Upper lobe of left lung (tissue), 6 donors: Measurements from ENCODE around the gene ATOH8. TPM values are rescaled to one million over a fixed set of nuclear protein-coding genes. Genes with fewer than 3 reads are reported as not detected.

Source experiments
- ATAC-seq, 2 donors: fragments of 200-7000 bp; cut with Tn5 transposase; one replicate each; pipeline ENCODE4 v1.9.1; 2022; ENCODE audit warnings: mild to moderate bottlenecking in 2 of 2, moderate library complexity in 2 of 2; ENCODE audit not compliant: low FRiP score in 2 of 2
- DNase-seq, 2 donors: peaks; one replicate each; pipeline ENCODE4 v3.0.0-alpha.2; 2019 to 2020
- H3K27ac ChIP-seq, 4 donors: fragments of 200-600 bp; sonication (generic); one replicate each; pipeline ENCODE4 v1.5.1; 2016 to 2019
- H3K27me3 ChIP-seq, 4 donors: fragments of 200-600 bp; sonication (generic); one replicate each; pipeline ENCODE4 v1.5.1; 2017 to 2019
- H3K36me3 ChIP-seq, 4 donors: fragments of 200-600 bp; sonication (generic); one replicate each; pipeline ENCODE4 v1.5.1; 2016 to 2019
- H3K4me1 ChIP-seq, 4 donors: fragments of 200-600 bp; sonication (generic); one replicate each; pipeline ENCODE4 v1.5.1; 2018 to 2019
- H3K4me3 ChIP-seq, 4 donors: fragments of 200-600 bp; sonication (generic); one replicate each; pipeline ENCODE4 v1.5.1; 2017 to 2019; ENCODE audit warnings: mild to moderate bottlenecking in 2 of 4, moderate library complexity in 1 of 4
- H3K9me3 ChIP-seq, 4 donors: fragments of 200-600 bp; sonication (generic); one replicate each; pipeline ENCODE4 v1.5.1; 2018 to 2019
- CTCF ChIP-seq, 6 experiments: fragments of 450-650 bp in 4 of 6; fragments of 200-600 bp in 2 of 6; sonication (generic) in 2 of 6; IDR thresholded peaks; one replicate each; pipeline ENCODE4 v1.5.1; 2016 to 2019; ENCODE audit warnings: antibody characterized with exemption in 6 of 6
- EP300 ChIP-seq, 4 donors: sonication (generic); formaldehyde crosslinking; IDR thresholded peaks; one replicate each; pipeline ENCODE4 v1.5.1; 2017; ENCODE audit warnings: antibody characterized with exemption in 4 of 4, control low read depth in 2 of 4
- POLR2A ChIP-seq, 4 donors: fragments of 450-650 bp; IDR thresholded peaks; one replicate each; pipeline ENCODE4 v1.5.1; 2016 to 2017; ENCODE audit warnings: antibody characterized with exemption in 4 of 4, mild to moderate bottlenecking in 2 of 4
- POLR2AphosphoS5 ChIP-seq, 2 donors: sonication (generic); formaldehyde crosslinking; IDR thresholded peaks; one replicate each; pipeline ENCODE4 v1.5.1; 2017; ENCODE audit warnings: antibody characterized with exemption in 2 of 2
- WGBS, 2 donors: methylation state at CpG; one replicate each; pipeline ENCODE4 v1.1.5; 2017 to 2018; 5-methylcytosine and 5-hydroxymethylcytosine counted together
- total RNA-seq, 6 donors: library from RNA; depleted of rRNA in 4 of 6; stranded (reverse); fragments of >200 nt in 4 of 6; gene quantifications; one replicate each; pipeline versions ENCODE4 v1.1.0 to v1.2.1, GENCODE V29; 2016 to 2021
- donor health status: DM: no; HTN: no; CAD: no; lungs with moderate emphysema.
- donor health status: DM: no; HTN: yes; CAD: no; lungs with severe emphysema.

Gene ATOH8
- total RNA-seq, 6 donors from 2014 or later: 60.2 to 121 (median 85.1) TPM

DNA sequence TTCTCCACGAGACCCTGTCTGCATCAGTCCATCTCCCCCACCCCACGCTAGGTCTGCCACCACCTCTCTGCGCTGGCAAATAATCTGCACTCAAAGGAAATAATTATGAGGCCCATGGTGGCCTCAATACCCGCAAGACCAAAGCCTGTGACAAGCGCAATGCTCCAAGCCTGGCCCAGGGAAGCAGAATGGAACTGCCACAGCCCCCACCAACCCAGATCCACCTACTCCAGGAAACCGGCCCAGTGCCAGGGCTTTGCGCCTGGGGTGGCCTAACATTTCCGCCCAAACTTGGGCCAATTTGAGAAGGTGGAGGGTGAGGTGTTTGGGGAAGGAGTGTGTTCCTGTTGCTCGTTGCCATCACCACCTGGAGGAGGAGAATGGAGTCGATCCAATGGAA is 26.0 kb upstream of the ATOH8 start:
- Histone ChIP-seq H3K4me3 (no peak overlapping the region), H3K27me3 (no peaks in the 10 kb centered on the region), H3K27ac (peak overlapping the region in 3 of 4 donors; percentile 68 to 80 (median 74)), H3K36me3 (no peaks in the 10 kb centered on the region), H3K9me3 (no peaks in the 10 kb centered on the region), H3K4me1 (peaks cover 22 to 40% (median 34%) of the 10 kb centered on the region in 4 donors)
- WGBS, 2 donors: 53 to 75% methylated on average over 8 to 10 of the region's 10 CpGs
- peak; percentile 22 for TF ChIP-seq POLR2AphosphoS5 (IDR thresholded peaks at IDR 0.05)
- TF ChIP-seq EP300 (IDR thresholded peaks at IDR 0.05): no peak
- ATAC-seq (peak in 1 of 2 donors; percentile 76), DNase-seq (peak in 1 of 2 donors; percentile 57)

DNA sequence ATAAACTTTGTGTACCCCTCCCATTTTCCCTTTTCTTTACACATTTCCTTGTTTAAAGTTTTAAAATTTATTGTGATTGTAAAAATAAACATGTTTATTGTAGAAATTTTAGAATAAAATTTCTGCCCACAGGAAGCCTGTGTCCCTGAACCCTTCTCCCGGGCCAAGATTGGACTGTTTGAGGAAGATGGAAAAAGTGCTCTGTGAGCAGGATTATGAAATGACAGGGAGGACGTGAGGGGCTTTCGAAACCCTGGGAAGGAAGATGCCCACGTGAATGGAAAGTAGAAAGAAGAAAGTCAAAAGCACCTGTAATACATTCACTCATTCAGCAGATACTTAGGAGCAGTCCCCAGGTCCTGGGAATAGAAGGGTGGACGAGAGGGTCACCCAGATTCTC is 25.4 kb upstream of the ATOH8 start:
- H3K27me3 ChIP-seq: no peaks in the 10 kb centered on the region
- no peaks in the 10 kb centered on the region for H3K36me3 ChIP-seq
- H3K27ac ChIP-seq: peak overlapping the region; percentile 36 to 80 (median 71)
- H3K4me3 ChIP-seq: peak overlapping the region in 2 of 4 donors; percentile 2 to 6
- no peak for TF ChIP-seq POLR2A (IDR thresholded peaks at IDR 0.05)
- no peak for ATAC-seq
- 35 to 44% methylated on average over 5 of the region's 5 CpGs for WGBS, 2 donors
- peaks cover 22 to 40% (median 34%) of the 10 kb centered on the region in 4 donors for H3K4me1 ChIP-seq
- H3K9me3 ChIP-seq: no peaks in the 10 kb centered on the region
- no peak for DNase-seq

DNA sequence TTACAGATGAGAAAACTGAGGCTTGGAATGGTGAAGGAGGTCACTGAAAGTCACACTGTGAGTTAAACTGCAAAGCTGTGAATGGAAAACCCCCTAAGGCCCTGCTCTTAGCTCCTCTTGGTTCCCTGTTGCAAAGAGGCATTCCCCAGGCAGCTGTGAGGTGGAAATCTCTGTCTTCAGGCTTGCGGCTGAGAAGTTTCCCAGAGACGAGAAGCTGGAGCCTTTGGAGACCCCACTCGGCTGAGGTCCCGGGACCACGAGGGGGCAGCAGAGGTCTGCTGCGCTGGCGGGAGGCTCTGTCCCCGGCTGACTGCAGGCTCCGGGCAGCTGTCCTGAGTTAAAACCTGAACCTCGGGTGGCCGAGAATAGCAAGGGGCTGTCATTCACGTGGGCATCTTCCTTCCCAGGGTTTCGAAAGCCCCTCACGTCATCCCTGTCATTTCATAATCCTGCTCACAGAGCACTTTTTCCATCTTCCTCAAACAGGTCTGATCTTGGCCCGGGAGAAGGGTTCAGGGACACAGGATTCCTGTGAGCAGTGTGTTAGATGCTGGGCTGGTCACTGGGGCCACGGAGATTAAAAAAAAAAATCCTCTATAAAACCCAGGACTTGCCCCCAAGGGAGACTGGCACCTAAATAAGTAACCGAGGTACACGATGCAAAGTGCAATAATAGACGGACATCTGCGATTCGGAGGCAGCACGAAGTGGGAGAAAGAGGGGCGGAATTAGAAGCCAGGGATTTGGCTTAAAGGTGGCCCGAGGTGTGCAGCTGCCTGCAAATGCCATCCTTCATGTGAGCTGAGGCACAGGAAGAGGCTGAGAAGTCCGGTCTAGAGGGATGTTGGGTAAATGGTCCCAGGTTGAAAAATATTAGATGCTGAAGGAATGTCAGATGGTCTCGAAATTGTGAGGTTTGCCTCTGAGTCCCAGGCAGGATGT is 24.6 kb upstream of the ATOH8 start:
- ATAC-seq: peak; percentile 94 to 97
- H3K27ac ChIP-seq: peak overlapping the region; percentile 36 to 80 (median 71)

DNA sequence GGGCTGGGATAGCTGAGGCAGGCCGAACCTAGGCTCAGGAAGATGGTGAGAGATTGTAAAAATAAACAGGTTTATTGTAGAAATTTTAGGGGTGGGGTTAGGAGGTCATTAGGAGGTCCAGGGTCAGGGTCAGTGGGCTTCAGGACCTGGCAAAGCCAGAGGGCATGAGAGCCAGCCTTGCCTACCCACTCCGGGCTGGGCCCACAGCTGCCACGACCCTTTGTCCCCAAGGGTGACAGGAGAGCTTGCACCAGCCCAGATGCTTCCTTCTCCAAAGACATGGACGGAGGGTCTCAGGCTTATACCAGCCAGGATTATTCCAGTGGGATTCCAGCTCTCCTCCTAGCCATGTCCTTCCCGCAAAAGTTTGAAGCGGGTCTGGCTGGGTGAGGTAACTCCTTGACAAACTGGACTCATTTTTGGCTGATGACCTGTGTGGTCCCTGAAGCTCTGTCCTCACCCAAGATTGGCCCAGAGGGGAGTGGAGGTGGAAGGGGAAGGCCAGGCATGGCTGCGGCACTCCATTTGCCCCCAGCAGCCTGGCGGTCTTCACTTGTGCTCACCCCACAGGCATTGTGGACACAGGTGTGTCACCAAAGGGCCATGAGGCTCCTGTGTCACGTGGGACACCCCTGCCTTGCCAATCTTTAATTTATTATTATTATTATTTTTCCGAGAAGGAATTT is 23.8 kb upstream of the ATOH8 start:
- no peaks in the 10 kb centered on the region for H3K36me3 ChIP-seq
- H3K4me1 ChIP-seq: peaks cover 22 to 31% (median 25%) of the 10 kb centered on the region in 4 donors
- no peak overlapping the region for H3K4me3 ChIP-seq
- H3K27ac ChIP-seq: peak overlapping the region in 2 of 4 donors; percentile 68 to 74
- 84 to 85% methylated on average over 7 to 10 of the region's 10 CpGs for WGBS, 2 donors
- TF ChIP-seq CTCF (IDR thresholded peaks at IDR 0.05) (no peak), POLR2A (IDR thresholded peaks at IDR 0.05) (no peak), EP300 (IDR thresholded peaks at IDR 0.05) (no peak), POLR2AphosphoS5 (IDR thresholded peaks at IDR 0.05) (no peak)
- no peak for DNase-seq
- no peaks in the 10 kb centered on the region for H3K9me3 ChIP-seq
- ATAC-seq: no peak
- H3K27me3 ChIP-seq: no peaks in the 10 kb centered on the region

More for the DNA sequence above, 24.6 kb upstream of the ATOH8 start:
- WGBS, 2 donors: 35 to 51% methylated on average over 18 to 26 of the region's 26 CpGs
- H3K36me3 ChIP-seq: no peaks in the 10 kb centered on the region
- no peaks in the 10 kb centered on the region for H3K9me3 ChIP-seq
- H3K27me3 ChIP-seq: no peaks in the 10 kb centered on the region
- TF ChIP-seq EP300 (IDR thresholded peaks at IDR 0.05) (peak in 1 of 4 donors; percentile 75), CTCF (IDR thresholded peaks at IDR 0.05) (peak; percentile 89 to 94 (median 90)), POLR2AphosphoS5 (IDR thresholded peaks at IDR 0.05) (peak; percentile 29 to 77), POLR2A (IDR thresholded peaks at IDR 0.05) (peak in 1 of 4 donors; percentile 46)
- H3K4me3 ChIP-seq: peak overlapping the region in 2 of 4 donors; percentile 2 to 6
- DNase-seq: peak; percentile 94 to 95
- peaks cover 22 to 35% (median 30%) of the 10 kb centered on the region in 4 donors for H3K4me1 ChIP-seq

DNA sequence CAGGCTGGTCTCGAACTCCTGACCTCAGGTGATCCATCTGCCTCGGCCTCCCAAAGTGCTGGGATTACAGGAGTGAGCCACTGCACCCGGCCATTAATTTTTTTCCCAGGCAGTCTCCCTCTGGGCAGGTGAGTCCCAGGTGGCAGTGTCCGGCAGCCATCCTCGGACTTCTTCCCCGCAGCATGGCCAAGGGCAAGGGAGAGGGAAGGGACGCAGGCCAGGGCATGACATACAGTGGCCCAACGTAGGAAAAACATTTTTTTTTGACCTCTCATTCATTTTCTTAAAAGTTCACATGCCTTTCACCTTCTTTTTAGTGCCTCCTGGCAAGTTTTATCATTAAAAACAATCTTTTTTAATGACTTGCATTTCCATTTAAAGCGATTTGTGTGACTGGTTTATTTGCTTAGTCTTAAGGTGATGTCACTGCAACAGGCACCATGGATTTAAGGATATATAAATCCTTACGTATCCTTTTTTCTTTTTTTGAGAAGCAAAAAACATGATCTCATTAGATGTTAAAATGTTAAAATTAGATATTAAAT is 23.0 kb upstream of the ATOH8 start:
- H3K27ac ChIP-seq: no peak overlapping the region
- 92 to 98% methylated on average over 10 of the region's 10 CpGs for WGBS, 2 donors
- no peaks in the 10 kb centered on the region for H3K27me3 ChIP-seq
- no peaks in the 10 kb centered on the region for H3K36me3 ChIP-seq
- H3K4me1 ChIP-seq: peaks cover 22 to 30% (median 25%) of the 10 kb centered on the region in 4 donors
- H3K4me3 ChIP-seq: no peak overlapping the region
- TF ChIP-seq EP300 (IDR thresholded peaks at IDR 0.05): no peak
- no peak for TF ChIP-seq CTCF (IDR thresholded peaks at IDR 0.05)
- TF ChIP-seq POLR2A (IDR thresholded peaks at IDR 0.05): no peak
- no peak for TF ChIP-seq POLR2AphosphoS5 (IDR thresholded peaks at IDR 0.05)
- ATAC-seq: no peak
- H3K9me3 ChIP-seq: no peaks in the 10 kb centered on the region
- no peak for DNase-seq
